Activated T-helper 1 cell treated with anti-CD3 and anti-CD28 coated beads, Interleukin-2, amount 50 U/mL, for 16 hours (primary cell): ENCODE data around the gene USP6.
"Not testable (repeated sequence)": the region's sequence is repeated elsewhere in the genome, so short reads cannot be mapped to it uniquely, and the experiment has no call there.

Experiments used
- DNase-seq, 2 donors: peaks; one replicate each; pipeline ENCODE4 v3.0.0-alpha.2; 2020; ENCODE audit warnings: low read depth in 1 of 2, low spot score in 1 of 2

Gene USP6

DNA sequence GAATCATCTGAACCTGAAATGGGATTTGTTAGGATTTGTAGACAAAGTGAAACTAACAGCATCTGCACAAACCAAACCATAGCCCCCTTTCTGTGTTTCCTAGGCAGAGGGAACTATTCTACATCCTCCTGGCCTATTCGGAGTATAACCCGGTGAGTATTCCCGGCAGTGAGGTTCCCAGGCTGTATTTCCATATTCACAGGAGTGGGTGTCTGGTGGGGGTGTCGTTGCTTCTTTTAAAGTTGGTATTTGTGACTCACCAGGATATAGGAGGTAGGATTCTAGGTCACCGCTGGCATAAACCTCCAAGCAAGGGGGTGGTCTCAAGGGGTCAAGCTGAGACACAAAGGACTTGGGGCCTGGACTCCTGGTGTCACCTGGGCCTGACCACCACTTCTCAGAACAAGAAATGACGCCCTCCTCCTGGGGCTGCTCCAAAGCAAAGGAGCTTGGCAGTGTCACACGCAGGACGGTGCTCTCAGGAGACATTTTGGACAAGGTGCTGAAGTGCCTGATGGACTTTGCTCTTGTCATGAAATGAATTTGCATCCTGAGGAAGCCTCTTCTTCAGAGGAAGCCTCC lies 19.4 kb downstream of the USP6 start:
- DNase-seq, result not testable (repeated sequence)

DNA sequence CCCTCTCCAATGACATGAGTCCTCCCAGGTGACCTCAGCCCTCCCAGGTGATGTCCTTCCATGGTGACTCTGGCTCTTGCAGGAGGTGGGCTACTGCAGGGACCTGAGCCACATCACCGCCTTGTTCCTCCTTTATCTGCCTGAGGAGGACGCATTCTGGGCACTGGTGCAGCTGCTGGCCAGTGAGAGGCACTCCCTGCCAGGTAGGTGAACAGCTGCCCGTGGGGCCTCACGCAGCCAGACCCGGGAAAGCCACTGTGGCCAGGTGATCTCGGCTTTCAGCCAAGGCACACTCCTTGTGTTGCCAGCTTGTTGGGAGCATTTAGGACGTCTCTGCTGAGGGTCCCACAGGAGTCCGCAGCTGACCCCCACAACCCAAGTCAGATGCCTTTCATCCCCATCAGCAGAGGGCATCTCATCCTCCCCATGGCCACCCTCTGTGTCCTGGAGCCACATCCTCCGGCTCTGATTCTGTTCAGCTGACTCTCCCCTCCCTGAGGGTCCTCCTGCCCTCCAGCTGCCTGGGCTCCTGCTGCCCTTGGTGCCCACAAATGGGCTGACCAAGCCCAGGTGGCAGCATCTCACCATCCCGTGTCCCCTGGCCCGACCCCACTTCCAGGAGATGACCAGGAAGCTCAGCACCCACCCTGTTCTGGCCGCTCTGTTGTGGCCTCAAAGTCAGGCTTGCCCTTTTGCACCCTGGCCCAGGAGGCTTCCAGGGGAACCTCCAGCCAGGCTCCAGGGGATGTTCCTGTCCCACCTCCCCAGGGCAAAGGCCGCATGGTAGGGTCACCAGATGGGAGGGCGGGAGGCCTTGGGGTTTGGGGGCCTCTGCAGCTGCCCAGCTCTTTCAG lies 20.1 kb downstream of the USP6 start:
- no peak for DNase-seq

- not testable (repeated sequence) for DNase-seq
Measured at GRCh38 chr17:5136580-5137412, 21.0 kb downstream of the USP6 start.

DNA sequence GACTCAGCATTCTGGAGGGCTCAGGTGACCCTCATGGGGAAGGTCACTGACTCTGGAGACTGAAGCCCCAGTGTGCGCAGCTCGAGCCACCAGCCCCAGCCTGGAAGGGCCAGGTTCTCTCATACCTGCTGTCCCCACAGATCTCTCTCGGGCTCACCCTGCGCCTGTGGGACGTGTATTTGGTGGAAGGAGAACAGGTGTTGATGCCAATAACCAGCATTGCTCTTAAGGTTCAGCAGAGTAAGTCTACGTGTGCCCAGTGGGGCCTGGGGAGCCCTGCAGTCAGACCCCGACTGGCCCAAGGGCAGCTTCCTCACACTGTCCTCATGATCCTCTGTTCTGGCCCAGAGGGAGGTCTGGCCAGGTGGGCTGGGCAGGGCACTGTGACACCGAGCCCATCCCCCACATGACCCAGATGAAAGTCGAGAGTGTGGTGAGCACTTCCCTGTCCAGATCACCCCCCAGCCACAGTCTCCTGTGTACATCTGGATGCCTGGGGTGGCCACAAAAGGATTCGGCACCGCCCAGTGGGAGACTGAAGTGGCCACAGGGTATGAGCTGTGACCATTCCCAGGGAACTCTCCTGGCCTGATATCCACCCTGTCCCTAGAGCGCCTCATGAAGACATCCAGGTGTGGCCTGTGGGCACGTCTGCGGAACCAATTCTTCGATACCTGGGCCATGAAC lies 21.8 kb downstream of the USP6 start:
- not testable (repeated sequence) for DNase-seq

- not testable (repeated sequence) for DNase-seq
Measured at GRCh38 chr17:5138198-5138544, 22.3 kb downstream of the USP6 start.

DNA sequence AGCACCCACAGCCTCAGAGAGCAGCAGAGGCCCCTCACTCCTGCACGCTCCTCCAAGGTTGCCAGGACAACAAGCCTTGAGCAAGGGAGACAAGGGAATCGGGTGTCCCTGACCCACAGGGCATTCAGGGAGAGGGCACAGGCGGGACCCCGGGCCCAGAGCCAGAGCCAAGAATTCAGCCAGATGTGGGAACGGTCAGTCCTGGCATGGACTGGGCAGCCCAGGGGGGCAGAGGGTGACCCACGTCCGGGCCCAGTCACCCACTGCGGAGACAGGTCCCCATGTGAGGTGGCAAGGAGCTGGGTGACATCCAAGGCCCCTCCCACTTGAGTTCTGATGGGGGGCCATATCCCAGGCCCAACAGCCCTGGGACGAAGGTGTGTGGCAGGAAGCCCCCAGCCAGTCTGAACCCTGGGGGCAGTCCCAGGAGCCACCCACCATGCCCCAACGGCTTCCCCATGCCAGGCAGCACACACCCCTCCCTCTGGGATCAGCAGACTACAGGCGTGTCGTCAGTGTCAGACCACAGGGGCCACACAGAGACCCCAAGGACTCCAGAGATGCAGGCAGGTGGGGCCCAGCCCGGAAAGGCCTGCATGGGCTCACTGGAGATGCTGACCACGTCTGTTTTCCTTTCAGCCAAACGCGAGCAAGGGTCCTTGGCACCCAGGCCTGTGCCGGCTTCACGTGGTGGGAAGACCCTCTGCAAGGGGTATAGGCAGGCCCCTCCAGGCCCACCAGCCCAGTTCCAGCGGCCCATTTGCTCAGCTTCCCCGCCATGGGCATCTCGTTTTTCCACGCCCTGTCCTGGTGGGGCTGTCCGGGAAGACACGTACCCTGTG lies 23.0 kb downstream of the USP6 start:
- DNase-seq, result no peak

DNA sequence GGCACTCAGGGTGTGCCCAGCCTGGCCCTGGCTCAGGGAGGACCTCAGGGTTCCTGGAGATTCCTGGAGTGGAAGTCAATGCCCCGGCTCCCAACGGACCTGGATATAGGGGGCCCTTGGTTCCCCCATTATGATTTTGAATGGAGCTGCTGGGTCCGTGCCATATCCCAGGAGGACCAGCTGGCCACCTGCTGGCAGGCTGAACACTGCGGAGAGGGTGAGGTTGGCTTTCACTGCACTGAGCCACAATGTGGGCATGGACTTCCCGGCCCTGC lies 23.6 kb downstream of the USP6 start:
- no peak for DNase-seq

GRCh38 chr17:5142877-5143276 lies 27.0 kb downstream of the USP6 start:
- not testable (repeated sequence) for DNase-seq

- DNase-seq, result not testable (repeated sequence)
Measured at GRCh38 chr17:5146122-5146521, 30.3 kb downstream of the USP6 start.

DNA sequence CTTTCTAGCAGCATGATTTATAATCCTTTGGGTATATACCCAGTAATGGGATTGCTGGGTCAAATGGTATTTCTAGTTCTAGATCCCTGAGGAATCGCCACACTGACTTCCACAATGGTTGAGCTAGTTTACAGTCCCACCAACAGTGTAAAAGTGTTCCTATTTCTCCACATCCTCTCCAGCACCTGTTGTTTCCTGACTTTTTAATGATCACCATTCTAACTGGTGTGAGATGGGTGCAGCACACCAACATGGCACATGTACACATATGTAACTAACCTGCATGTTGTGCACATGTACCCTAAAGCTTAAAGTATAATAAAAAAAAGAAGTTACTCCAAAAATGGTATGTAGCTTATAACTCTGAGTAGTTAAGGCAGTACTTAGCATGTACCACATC lies 44.9 kb downstream of the USP6 start:
- not testable (repeated sequence) for DNase-seq

DNA sequence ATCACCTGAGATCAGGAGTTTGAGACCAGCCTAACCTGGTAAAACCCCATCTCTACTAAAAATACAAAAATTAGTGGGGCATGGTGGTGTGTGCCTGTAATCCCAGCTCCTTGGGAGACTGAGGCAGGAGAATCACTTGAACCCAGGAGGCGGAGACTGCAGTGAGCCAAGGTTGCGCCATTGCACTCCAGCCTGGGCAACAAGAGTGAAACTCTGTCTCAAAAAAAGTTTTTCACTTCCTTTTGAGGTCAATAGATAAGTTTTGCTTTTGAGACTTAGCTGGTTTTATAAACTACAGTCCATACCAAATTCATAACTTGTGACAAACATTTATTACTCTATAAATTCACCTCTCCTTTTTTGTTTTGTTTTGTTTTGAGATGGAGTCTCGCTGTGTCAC lies 46.0 kb downstream of the USP6 start:
- not testable (repeated sequence) for DNase-seq

GRCh38 chr17:5164436-5164835 lies 48.6 kb downstream of the USP6 start:
- DNase-seq, result no peak

DNA sequence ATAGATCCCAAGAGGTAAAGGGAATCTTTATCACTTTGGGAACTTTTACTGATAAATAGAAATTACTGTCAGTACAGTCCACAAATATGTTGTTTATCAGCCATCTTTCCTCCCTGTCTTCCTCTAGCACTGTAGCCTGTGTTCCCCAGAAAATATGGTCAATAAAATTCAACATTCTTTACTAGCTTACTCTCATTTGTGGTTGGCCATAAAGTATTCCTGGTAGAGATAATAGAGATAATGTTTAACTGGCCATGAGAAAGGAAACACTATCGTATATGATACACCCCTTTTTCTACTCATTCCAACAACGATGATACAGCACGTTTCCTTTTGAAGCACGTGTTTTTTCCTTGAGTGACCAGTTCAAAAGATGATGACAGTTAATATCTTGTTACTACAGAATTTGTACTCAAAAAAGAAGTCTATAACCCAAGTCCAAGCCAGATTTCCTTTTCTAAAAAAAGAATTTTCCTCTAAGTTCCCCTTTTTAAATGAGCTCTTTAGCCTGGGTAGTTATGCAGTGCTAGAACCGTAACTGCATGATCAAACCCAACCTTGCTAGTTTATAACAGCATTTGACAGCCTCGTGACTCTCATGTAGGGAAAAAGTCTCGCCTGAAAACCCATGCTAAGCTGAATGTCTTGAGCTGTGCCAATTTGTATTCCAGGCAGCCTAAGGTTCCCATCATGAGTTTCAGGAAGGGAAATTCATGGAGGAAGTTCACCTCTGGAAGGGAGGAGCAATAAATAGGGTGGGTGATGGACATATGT lies 50.1 kb downstream of the USP6 start:
- not testable (repeated sequence) for DNase-seq

DNA sequence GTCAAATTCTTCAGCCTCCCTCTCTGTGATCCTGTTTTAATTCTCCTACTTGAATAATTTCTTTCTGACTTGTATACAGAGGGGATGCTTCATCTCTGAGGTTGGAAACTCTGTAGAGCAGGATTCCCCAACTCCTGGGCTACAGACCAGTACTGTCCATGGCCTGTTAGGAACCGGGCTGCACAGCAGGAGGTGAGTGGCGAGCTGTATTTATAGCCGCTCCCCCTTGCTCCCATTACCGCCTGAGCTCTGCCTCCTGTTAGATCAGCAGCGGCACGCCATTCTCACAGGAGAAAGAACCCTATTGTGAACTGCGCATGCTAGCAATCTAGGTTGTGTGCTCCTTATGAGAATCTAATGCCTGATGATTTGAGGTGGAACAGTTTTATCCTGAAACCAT lies 59.2 kb downstream of the USP6 start:
- not testable (repeated sequence) for DNase-seq

DNA sequence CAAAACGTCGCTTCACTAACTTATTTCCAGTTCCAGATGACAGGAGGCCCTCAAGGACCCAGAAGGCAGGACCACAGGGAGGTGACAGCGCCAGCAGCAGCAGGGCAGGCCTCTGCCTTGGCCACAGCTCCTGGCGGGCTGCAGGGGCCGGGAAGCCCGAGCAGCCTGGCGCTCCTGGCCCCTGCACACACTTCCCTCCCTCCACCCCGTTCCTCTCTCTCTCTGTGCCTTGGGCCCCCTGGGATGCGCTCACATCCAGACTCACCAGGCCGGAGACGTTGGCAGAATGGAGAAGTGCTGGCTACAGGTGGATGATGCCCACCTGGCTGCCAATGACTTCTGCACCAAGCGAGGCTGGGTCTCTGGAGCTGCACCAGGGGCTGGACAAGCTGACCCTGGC lies 63.2 kb downstream of the USP6 start:
- no peak for DNase-seq

DNA sequence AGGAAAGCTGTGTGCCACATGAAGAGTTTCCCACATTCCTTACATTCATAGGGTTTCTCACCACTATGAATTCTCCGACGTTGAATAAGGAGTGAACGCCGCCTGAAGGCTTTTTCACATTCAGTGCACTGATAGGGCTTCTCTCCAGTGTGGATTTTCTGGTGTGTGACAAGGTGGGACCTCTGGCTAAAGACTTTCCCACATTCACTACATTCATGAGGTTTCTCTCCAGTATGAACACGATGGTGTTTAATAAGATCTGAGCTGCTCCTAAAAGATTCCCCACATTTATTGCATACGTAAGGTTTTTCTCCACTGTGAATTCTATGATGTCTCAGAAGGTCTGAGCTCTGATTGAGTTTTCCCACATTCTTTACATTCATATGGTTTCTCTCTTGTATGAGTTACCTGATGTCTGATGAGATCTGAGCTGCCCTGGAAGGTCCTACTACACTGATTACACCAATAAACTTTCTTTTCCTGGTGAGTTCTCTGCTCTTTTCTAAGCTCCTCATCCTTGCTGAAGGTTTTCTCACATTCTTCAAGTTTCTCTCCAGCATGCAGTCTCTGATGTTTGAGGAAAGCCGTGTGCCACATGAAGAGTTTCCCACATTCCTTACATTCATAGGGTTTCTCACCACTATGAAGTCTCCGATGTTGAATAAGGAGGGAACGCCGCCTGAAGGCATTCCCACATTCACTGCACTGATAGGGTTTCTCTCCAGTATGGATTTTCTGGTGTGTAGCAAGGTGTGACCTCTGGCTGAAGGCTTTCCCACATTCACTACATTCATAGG lies 65.9 kb downstream of the USP6 start:
- DNase-seq, result no peak

GRCh38 chr17:5182597-5183409 lies 67.0 kb downstream of the USP6 start:
- no peak for DNase-seq

DNA sequence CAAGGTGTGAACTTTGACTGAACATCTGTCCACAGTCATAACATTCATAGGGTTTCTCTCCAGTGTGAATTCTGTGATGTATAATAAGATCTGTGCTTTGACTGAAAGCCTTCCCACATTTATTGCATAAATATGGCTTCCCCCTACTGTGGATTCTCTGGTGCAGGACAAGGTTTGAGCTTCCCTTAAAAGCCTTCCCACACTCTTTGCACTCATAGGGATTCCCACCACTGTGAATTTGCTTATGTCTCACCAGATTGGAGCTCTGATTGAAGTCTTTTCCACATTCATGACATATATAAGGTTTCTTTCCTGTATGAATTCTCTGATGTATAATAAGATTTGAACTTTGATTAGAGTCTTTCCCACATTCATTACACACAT lies 67.6 kb downstream of the USP6 start:
- DNase-seq, result no peak
